ENCODE results near the gene ZDHHC9.

ZDHHC9 gene

DNA sequence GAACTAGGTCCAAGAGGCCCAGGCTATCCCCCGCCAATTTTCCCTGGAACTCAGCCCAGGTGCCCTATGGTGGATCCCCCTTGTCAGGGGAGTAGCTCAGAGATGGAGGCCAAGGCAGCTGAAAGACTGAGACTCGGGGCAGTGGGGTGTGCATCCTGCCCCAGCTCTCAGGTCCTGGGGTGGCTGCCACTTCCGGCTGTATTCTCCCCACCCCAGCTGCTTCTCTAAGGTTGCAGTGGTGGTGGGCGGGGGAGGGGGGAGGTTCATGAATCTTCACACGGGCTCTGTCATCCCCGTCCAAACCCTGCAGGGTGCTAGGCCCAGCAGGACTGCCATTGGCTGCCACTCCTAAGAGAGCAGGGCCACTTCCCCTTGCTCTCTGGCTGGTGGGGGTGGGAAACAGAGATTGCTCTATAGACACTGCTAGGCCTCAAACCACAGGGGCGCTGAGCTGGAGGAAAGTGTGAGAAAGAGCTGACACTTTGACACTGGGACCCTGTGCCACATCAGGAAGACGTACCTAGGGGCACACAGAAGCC is 62.5 kb downstream of the ZDHHC9 start:
- Histone ChIP-seq H4K20me1 (peaks cover 49% of the 10 kb centered on the region), H3K27me3 (peaks cover 63% of the 10 kb centered on the region), H3K4me2 (peak overlapping the region; percentile 97), H3K36me3 (peaks cover 32% of the 10 kb centered on the region), H3K9ac (peak overlapping the region; percentile 87), H3K9me3 (no peaks in the 10 kb centered on the region), H3K4me3 (peak overlapping the region; percentile 71), H3K27ac (peak overlapping the region; percentile 94), H3K4me1 (peaks cover 85% of the 10 kb centered on the region)
- no peak for TF ChIP-seq Cebpa-rat (IDR thresholded peaks at IDR 0.05)

DNA sequence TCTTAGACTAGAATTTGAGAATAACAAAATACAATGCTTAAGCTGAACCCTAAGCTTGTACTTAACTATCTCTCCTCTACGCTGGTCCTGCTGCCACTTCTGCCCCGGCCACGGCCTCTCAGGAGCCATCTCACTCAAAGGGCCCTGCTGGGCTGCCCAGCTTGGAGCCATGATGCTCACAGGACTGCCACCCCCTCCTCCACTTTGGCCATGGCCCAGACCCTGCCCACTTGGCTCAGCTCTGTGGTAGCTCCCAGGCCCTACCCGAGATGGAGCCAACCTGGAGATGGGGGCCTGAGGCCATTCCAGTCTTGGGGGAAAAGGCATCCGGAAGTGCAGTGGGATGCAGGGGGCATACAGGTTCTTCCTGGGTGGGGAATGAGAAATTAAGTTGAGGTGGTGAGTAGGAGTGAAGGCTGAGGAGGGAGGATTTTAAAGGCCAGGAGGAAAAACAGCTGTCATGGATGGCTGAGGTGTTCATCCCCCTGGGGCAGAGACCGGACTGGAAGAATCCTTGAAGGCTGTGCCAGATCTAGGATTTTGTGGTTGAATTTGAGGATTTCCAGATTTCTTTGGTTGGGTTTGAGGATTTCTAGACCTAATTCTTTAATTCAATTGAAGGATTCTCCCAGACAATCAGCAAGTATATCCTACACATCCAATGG is 63.1 kb downstream of the ZDHHC9 start:
- Histone ChIP-seq H3K9ac (peak overlapping the region; percentile 87), H3K4me2 (peak overlapping the region; percentile 89), H3K4me3 (peak overlapping the region; percentile 71), H3K9me3 (no peaks in the 10 kb centered on the region), H3K4me1 (peaks cover 85% of the 10 kb centered on the region), H3K27ac (peak overlapping the region; percentile 94), H4K20me1 (peaks cover 43% of the 10 kb centered on the region), H3K36me3 (peaks cover 32% of the 10 kb centered on the region), H3K27me3 (peaks cover 64% of the 10 kb centered on the region)
- no peak for TF ChIP-seq Cebpa-rat (IDR thresholded peaks at IDR 0.05)

DNA sequence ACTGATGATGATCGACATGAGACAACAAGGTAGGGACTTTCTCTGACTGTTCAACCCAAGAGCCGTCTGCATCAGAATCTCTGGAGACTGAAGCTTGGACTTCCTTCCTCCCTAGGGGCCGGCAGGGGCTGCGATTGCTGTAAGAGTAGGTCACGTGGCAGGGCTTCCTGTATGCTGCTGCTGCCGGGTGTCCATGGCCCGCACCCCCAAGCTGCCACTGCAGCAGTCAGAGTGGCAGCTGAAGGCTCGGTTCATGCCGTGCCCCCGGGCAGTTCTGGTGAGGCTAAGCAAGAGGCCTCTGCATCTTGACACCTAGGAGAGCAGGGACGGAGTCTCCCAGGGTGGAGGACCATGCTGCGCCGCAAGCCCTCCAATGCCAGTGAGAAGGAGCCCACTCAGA is 63.9 kb downstream of the ZDHHC9 start, which contains the start of gene SASH3:
TSS of gene SASH3 (plus strand) at position 203 of the 400 bp plus-strand sequence. CDS start at position 352, 149 bp downstream.
- H3K9ac ChIP-seq: peak within 1 kb of the TSS; percentile 87
- peaks cover 28% of the 10 kb centered on the region for H3K36me3 ChIP-seq
- H3K27ac ChIP-seq: peak within 1 kb of the TSS; percentile 94
- no peak for TF ChIP-seq Cebpa-rat (IDR thresholded peaks at IDR 0.05)
- H3K4me1 ChIP-seq: peaks cover 85% of the 10 kb centered on the region
- no peaks in the 10 kb centered on the region for H3K9me3 ChIP-seq
- H4K20me1 ChIP-seq: peaks cover 34% of the 10 kb centered on the region
- peak within 1 kb of the TSS; percentile 71 for H3K4me3 ChIP-seq
- H3K4me2 ChIP-seq: peak within 1 kb of the TSS; percentile 89
- peaks cover 72% of the 10 kb centered on the region for H3K27me3 ChIP-seq

DNA sequence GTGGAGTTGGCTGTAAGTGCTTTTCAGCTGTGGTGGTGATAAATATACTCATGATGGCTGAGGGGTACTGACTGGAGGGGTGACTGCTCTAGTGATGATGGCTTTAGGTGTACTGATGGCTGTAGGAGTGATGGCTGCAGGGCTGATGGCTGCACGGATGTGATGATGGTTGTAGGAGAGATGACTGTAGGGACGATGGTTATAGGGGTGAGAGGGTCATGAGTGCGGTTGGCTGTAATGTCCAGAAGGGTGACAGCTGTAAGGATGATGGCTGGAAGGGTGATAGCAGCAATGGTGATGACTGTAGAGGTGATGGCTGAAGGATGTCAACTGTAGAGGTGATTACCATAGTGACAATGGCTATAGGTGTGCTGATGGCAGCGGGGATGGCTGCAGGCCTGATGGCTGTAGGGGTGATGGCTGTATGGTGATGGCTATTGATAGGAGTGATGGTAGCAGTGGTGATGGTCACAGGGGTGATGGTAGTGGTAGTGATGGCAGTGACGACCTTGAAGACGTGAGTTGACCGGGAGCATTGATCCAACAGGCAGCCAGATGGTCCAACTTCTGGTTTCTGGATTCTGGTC is 64.5 kb downstream of the ZDHHC9 start:
- Histone ChIP-seq H3K27ac (peak overlapping the region; percentile 94), H3K9ac (peak overlapping the region; percentile 87), H3K4me3 (peak overlapping the region; percentile 71), H3K9me3 (no peaks in the 10 kb centered on the region), H4K20me1 (peaks cover 29% of the 10 kb centered on the region), H3K4me2 (peak overlapping the region; percentile 89), H3K4me1 (peaks cover 85% of the 10 kb centered on the region), H3K36me3 (peaks cover 23% of the 10 kb centered on the region), H3K27me3 (peaks cover 76% of the 10 kb centered on the region)
- TF ChIP-seq Cebpa-rat (IDR thresholded peaks at IDR 0.05): no peak

DNA sequence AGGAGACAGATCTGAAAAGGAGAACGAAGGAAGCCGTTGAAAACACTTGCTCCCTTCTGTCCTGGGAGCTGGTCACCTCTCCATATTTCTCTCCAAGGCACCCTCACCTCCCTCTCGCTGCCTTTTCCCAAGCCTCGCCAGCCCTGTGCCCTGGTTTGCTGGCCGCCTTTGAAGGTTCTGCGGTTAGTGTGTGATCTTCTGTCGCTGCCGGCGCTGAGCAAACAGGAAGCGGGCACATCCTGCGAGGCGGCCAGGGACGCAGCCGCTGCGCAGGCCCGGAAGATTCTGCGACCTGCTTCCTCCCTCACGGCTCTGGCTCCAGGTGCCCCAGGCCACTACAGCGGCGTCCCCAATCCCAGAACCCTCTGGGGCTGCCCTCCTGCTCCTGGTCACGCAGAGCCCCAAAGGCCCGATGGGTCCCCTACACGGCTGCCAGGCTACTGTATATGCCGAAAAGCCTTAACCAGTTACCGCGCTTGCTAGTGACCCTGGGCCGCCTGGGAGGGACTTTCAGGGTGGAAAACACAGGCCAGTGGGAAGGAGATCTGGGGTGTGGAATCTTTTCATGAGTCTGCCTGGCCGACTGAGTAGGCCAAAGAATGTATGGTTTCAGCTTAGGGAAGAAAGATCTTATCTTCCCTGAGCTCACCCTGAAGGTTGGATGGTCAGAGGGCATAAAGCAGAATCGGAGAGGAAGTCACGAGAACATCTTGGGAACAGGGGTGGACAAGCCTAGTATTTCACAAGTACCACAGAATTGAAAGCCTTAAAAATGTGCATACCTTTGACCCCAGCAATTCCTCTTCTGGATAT is 66.3 kb downstream of the ZDHHC9 start:
- H3K36me3 ChIP-seq: peaks cover 6% of the 10 kb centered on the region
- peak overlapping the region; percentile 89 for H3K4me2 ChIP-seq
- no peak for TF ChIP-seq Cebpa-rat (IDR thresholded peaks at IDR 0.05)
- H3K27me3 ChIP-seq: peaks cover 81% of the 10 kb centered on the region
- H3K27ac ChIP-seq: peak overlapping the region; percentile 94
- H3K9me3 ChIP-seq: no peaks in the 10 kb centered on the region
- H3K9ac ChIP-seq: peak overlapping the region; percentile 62
- peak overlapping the region; percentile 30 for H3K4me3 ChIP-seq
- H4K20me1 ChIP-seq: peaks cover 11% of the 10 kb centered on the region
- peaks cover 85% of the 10 kb centered on the region for H3K4me1 ChIP-seq

DNA sequence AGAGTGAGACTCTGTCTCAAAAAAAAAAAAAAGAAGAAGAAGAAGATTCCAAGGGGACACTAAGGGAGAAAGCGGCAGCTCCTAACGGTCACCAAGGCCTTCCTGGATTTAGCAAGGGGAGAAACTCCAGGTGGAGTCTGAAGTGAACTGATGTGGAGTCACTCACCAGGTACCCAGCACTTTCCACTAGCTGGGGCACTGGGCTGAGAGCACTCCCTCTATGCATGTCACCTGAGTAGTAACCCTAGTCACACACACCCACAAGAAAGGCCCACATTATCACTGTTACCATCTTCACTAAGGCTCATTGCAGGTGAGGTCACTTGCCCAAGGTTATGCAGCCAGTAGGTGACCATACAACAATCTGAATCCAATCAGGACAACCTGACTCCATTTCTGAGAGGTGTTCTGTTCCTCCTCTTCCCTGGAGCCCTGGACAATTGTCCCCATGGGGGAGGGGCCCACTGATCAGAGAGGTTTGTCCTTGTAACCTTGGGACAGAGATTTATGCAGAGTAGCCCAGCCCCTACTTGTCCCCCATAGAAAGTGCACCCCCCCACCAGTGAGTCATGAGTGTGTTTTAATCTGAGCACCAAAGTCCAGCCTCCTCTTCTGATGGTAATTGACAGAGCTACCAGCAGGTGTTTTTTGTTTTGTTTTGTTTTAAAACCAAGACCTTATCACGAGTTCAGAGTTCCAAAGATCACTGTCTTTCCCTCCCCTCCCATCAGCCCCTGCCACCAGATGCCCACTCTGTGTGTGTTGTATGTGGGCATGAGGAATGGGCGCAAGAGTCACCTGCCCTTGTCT is 69.8 kb downstream of the ZDHHC9 start:
- peaks cover 100% of the 10 kb centered on the region for H3K4me1 ChIP-seq
- peak overlapping the region; percentile 82 for H3K27ac ChIP-seq
- no peaks in the 10 kb centered on the region for H3K36me3 ChIP-seq
- H3K27me3 ChIP-seq: peaks cover 82% of the 10 kb centered on the region
- H3K9ac ChIP-seq: 0 out of 2 replicates have a peak overlapping the region, but pooled peaks have one; percentile 64
- H3K4me3 ChIP-seq: no peak overlapping the region
- H3K9me3 ChIP-seq: no peaks in the 10 kb centered on the region
- no peak for TF ChIP-seq Cebpa-rat (IDR thresholded peaks at IDR 0.05)
- peak overlapping the region; percentile 70 for H3K4me2 ChIP-seq
- H4K20me1 ChIP-seq: no peaks in the 10 kb centered on the region

DNA sequence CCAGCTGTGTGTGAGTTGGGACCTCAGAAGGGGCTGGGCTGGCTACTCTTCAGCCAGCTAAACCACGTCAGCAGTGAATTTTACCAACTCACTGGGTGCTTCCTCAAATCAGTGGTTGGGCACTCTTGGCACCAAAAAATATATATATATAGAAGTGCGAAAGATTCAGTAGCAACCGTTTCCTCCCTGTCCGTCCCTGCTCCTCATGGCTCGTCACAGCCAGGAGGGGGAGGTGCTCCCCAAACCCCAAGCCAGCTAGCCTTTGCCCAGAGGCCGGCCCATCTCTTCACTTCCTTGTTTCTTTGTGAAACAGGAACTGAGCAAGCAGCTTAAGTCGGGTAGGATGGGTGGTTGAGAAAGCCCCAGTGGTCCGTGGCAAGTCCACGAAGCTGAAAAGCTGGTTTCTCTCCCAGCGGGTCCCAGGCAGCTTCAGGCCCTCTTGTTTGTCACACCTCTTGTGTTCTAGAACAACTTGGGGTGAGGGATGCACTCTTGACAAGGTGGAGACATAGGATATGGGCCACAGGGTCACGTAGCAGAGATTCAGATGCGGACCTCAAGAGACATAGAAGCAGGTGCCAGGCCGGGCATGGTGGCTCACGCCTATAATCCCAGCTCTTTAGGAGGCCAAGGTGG is 70.8 kb downstream of the ZDHHC9 start:
- Histone ChIP-seq H3K9ac (peak overlapping the region; percentile 64), H3K36me3 (no peaks in the 10 kb centered on the region), H4K20me1 (no peaks in the 10 kb centered on the region), H3K27ac (peak overlapping the region; percentile 82), H3K4me3 (no peak overlapping the region), H3K9me3 (no peaks in the 10 kb centered on the region), H3K4me1 (peaks cover 100% of the 10 kb centered on the region), H3K4me2 (peak overlapping the region; percentile 70), H3K27me3 (peaks cover 88% of the 10 kb centered on the region)
- no peak for TF ChIP-seq Cebpa-rat (IDR thresholded peaks at IDR 0.05)

DNA sequence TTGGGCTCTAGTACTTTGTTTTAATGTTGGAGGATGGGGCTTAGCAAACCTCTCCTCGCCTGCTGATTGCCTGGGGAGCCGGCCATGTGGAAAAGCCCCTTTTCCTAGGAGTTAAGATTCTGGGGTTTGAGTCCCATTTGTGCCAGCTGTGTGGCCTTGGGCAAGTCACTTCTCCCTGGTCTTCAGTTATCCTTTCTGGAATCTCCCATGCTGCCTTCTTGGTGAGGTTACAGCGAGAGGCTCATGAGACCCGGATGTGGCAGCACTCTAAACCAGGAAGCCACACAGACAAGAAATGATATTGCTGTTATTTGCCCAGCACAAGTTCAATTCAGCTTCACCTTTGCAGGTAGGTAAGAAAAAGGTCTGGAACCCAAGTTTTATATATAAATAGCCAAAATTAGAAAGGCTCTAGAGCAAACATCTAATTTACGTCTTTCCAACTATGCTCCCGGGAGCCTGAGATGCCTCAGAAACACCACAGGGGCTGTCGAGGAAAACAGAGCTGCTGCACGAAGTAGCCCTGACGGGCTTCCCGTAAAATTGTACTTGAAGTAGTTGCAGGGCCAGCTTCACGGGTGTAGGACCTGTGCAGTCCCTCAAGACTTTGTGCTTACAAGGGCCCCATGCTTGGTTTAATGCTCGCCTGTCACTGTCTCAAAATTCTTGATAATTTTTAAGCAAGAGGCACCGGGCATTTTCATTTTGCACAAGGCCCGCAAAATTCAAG is 72.3 kb downstream of the ZDHHC9 start:
- TF ChIP-seq Cebpa-rat (IDR thresholded peaks at IDR 0.05): no peak
- H3K9ac ChIP-seq: no peak overlapping the region
- H3K9me3 ChIP-seq: no peaks in the 10 kb centered on the region
- H3K4me3 ChIP-seq: no peak overlapping the region
- H4K20me1 ChIP-seq: no peaks in the 10 kb centered on the region
- peak overlapping the region; percentile 82 for H3K27ac ChIP-seq
- peak overlapping the region; percentile 70 for H3K4me2 ChIP-seq
- peaks cover 100% of the 10 kb centered on the region for H3K4me1 ChIP-seq
- H3K27me3 ChIP-seq: peaks cover 78% of the 10 kb centered on the region
- H3K36me3 ChIP-seq: no peaks in the 10 kb centered on the region
